Stimulated activated naive CD8-positive, alpha-beta T cell treated with anti-CD3 and anti-CD28 coated beads, Interleukin-15, amount 100 ng/mL, for 72 hours (primary cell): Measurements from ENCODE around the gene GADL1.

Source experiments
- ATAC-seq: fragments of 150-1000 bp; cut with Tn5 transposase; 2 replicates; pipeline ENCODE4 v1.10.0; 2021; ENCODE audit warnings: mild to moderate bottlenecking, moderate library complexity
- DNase-seq, 2 donors: peaks; one replicate each; pipeline ENCODE4 v3.0.0; 2021 to 2022
- H3K27ac Mint-ChIP-seq, 2 donors: one replicate each; pipeline ENCODE4 v1.8.0; 2022; ENCODE audit warnings: mild to moderate bottlenecking in 2 of 2, mixed read lengths in 2 of 2, moderate library complexity in 2 of 2
- H3K27me3 Mint-ChIP-seq: one replicate; pipeline ENCODE4 v1.8.0; 2022; ENCODE audit warnings: mixed read lengths
- H3K4me1 Mint-ChIP-seq: one replicate; pipeline ENCODE4 v1.8.0; 2022; ENCODE audit warnings: mild to moderate bottlenecking, mixed read lengths
- H3K4me3 Mint-ChIP-seq, 2 donors: one replicate each; pipeline ENCODE4 v1.8.0; 2022; ENCODE audit warnings: mild to moderate bottlenecking in 2 of 2, mixed read lengths in 2 of 2, moderate library complexity in 1 of 2
- H3K9me3 Mint-ChIP-seq, 2 donors: one replicate each; pipeline ENCODE4 v1.8.0; 2022; ENCODE audit warnings: mixed read lengths in 2 of 2

Gene GADL1

GRCh38 chr3:30711151-30711550, 183.3 kb downstream of the GADL1 start:
- H3K27ac Mint-ChIP-seq = no peak overlapping the region
- ATAC-seq (no peak), DNase-seq (no peak)
- no peak overlapping the region for H3K4me3 Mint-ChIP-seq
- H3K9me3 Mint-ChIP-seq = peaks cover 11 to 13% of the 10 kb centered on the region in 2 donors
- peaks cover 15% of the 10 kb centered on the region for H3K4me1 Mint-ChIP-seq
- no peaks in the 10 kb centered on the region for H3K27me3 Mint-ChIP-seq

DNA sequence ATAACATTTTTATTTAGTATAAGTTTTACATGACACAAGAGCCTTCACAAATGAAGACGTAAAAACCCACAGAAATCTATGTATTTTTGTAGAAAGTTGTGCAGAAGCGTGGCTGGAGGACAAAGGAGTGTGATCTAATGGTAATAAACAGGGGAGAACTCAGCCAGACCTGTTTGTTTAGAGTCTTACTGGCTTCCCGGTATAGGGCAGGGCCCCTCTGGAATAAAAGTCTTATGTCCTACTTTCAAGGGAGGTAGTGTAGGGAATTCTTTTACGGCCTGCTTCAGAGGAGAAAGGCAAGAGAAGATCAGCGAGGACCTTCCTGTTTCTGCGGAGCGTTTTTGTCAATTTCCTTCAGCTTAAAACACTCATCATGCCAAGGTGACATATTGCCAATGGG, 184.4 kb downstream of the GADL1 start:
- Mint-ChIP-seq H3K27ac (peak overlapping the region in 1 of 2 donors; percentile 34), H3K4me1 (peaks cover 15% of the 10 kb centered on the region), H3K9me3 (peaks cover 21 to 22% of the 10 kb centered on the region in 2 donors), H3K27me3 (no peaks in the 10 kb centered on the region), H3K4me3 (no peak overlapping the region)
- ATAC-seq (no peak), DNase-seq (no peak)

DNA sequence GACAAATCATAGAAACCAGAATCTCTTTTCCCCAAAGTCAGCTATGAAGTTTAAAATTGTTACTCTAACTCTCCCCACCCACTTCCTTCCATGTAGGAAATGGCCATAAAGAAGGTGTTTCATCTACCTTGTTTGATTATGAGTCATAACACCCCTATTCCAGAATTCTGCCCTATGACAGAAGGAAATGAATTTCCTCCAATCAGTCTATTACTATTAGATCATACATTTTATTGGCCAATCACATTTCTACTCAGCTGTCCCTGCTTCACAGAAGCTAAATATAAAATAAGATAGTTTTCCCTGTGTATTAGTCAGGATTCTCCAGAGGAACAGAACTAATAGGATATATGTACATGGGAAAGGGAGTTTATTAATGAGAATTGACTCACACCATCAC, 186.0 kb downstream of the GADL1 start:
- no peak overlapping the region for H3K27ac Mint-ChIP-seq

DNA sequence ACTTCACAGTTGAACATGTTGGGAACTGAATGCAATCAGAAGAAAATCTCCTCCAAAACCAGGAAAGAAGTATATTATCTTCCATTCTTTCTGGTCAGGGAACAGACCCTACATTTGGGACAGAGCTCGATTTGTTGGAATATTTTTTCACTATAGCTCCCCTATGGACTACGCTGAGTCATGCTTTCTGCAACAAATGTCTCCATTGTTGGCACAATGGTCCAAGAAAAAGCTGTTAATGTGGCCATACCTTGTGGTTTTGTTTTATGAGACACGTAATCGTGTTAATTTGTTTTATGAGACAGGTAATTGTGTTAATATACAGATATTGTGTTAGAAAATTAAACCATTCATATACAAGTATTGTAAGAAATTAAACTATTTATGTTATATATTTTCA, 186.6 kb downstream of the GADL1 start:
- Mint-ChIP-seq H3K4me3 (no peak overlapping the region), H3K9me3 (peaks cover 21 to 22% of the 10 kb centered on the region in 2 donors), H3K27ac (no peak overlapping the region), H3K27me3 (no peaks in the 10 kb centered on the region), H3K4me1 (peaks cover 20% of the 10 kb centered on the region)
- DNase-seq (no peak), ATAC-seq (no peak)

More for the DNA sequence above, 186.0 kb downstream of the GADL1 start:
- Mint-ChIP-seq H3K27me3 (no peaks in the 10 kb centered on the region), H3K9me3 (peaks cover 21 to 22% of the 10 kb centered on the region in 2 donors), H3K4me3 (no peak overlapping the region), H3K4me1 (peaks cover 15% of the 10 kb centered on the region)
- ATAC-seq = no peak
- DNase-seq = no peak

DNA sequence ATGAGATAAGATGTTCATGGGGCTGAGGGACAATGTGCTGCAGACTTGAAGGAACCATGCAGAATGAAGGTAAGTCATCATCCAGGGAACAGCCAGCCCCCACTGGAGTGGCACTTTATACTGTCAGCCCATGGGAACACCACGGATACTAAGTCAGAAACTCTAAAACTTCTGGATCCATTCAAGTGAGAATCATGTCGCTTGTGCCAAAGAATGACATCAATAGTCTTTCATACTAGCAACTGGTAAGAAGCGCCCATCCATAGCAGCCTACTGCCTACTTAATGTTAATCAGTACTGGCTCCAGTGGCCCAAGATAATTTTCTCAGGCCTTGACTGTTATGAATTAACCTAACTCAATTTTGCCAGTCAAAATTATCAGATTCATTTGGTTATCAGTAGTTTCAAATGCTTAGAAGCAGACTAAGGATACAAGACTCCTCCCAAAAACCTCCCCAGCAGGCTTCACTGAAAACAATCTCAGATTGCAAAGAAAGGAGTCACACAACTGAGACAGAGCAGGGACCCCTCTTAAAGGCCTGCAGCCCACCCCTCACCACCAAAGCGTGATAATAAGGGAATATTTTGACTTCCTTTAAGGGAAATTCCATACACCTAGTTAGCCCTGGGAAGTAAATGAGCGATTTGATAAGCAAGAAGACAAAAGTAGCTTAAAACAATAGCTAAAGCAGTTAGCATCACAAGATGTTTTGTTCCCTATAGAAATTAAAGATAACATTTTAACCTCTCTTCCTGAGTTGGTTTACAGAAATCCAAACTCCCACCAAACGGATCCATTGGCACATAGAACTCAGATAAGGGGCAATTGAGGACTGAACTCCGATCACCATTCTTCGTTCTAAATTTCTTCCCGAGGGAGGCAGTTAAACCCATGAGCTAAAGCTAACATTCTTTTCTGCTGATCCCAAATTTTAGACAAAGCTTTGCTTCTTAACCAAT, 189.2 kb downstream of the GADL1 start:
- H3K9me3 Mint-ChIP-seq = peaks cover 21 to 22% of the 10 kb centered on the region in 2 donors
- H3K27ac Mint-ChIP-seq = no peak overlapping the region

GRCh38 chr3:30702828-30703397, 191.5 kb downstream of the GADL1 start:
- H3K9me3 Mint-ChIP-seq = peaks cover 21 to 22% of the 10 kb centered on the region in 2 donors
- H3K4me1 Mint-ChIP-seq = peaks cover 17% of the 10 kb centered on the region
- DNase-seq (no peak), ATAC-seq (no peak)
- H3K27me3 Mint-ChIP-seq = no peaks in the 10 kb centered on the region
- H3K4me3 Mint-ChIP-seq = no peak overlapping the region
- peak overlapping the region in 1 of 2 donors; percentile 60 for H3K27ac Mint-ChIP-seq

More for the DNA sequence above, 189.2 kb downstream of the GADL1 start:
- ATAC-seq (no peak), DNase-seq (no peak)
- H3K4me1 Mint-ChIP-seq = peaks cover 27% of the 10 kb centered on the region
- H3K27me3 Mint-ChIP-seq = no peaks in the 10 kb centered on the region
- H3K4me3 Mint-ChIP-seq = no peak overlapping the region

DNA sequence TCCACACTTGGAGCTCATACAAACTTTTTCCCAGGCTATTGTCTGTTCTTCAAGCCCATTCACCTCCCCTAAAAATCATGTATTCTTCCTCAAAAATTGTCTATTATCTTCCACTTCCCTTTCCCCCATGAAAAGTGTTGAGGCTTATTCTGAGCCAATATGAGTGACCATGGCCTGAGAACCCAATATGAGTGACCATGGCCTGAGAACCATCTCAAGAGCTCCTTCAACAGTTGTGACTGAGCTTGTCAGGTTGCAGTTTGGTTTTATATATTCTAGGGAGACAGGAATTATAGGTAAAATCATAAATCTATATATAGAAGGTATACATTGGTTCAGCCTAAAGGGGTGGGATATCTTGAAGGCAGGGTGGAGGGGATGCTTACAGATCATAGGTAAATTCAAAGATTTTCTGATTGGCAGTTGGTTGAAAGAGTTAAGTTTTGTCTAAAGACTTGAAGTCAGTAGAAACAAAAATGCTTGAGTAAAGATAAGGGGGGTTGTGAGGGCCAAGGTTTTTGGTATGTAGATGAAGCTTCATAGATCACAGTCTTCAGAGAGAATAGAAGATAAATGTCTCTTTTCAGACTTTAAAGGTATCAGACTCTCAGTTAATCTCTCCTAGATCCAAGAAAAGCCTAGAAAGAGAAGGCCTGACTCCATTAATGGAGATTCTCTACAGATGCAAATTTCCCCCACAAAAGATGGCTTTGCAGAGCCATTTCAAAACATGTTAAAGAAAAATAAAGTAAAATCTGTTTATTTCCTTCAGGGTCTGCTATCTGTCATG, 192.2 kb downstream of the GADL1 start:
- H3K4me1 Mint-ChIP-seq = peaks cover 22% of the 10 kb centered on the region
- no peak overlapping the region for H3K27ac Mint-ChIP-seq
- H3K27me3 Mint-ChIP-seq = no peaks in the 10 kb centered on the region
- peaks cover 19 to 20% of the 10 kb centered on the region in 2 donors for H3K9me3 Mint-ChIP-seq
- H3K4me3 Mint-ChIP-seq = no peak overlapping the region
- DNase-seq (no peak), ATAC-seq (no peak)

DNA sequence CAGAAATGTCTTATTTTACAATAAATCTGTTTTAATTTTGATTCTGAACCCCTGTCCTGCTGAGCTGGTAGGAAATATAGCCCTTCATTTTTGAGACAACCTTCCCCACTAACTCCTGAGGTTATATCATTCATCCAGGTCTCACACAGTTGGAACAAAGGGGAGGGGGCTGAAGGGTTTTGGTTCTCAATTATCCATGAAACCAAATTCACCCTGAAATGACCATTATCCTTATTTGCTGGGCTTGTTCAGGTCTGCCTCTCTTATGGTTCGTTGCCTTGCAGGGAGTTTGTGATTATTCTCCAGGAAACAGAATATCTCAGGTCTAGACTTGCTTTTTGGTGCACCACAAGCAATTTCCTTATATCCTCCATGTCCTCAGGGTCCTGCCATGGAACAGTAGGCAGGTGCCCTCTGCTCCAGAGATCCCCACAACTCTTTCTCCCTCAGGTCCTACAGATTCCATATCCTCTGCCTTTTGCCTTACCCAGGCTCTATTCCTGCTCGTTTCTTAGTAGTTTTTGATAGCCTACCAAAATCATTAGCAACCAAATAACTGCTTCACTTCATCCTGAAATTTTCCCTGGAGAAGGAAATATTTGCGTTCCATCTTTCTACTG, 193.6 kb downstream of the GADL1 start:
- DNase-seq = no peak
- peaks cover 36% of the 10 kb centered on the region for H3K4me1 Mint-ChIP-seq
- H3K4me3 Mint-ChIP-seq = no peak overlapping the region
- peak overlapping the region in 1 of 2 donors; percentile 69 for H3K27ac Mint-ChIP-seq
- no peaks in the 10 kb centered on the region for H3K27me3 Mint-ChIP-seq
- ATAC-seq = no peak
- peaks cover 6% of the 10 kb centered on the region in 2 donors for H3K9me3 Mint-ChIP-seq

DNA sequence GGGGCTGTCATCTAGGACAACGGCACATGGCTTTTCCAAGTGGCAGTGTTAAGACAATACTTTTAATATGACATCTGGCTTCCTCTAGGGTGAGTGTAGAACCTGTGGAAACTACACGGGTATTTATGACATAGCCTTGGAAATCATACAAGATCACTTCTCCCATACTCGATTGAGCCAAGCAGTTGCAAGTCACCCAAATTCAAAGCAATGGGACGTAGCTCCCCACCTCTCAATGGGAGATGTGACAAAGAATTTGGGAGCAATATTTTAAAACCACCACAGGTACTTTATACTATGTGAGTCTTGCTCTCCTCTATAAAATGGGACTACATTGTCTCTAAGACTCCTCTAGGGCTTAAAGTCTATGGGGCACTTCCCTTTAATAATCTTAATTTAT, 194.5 kb downstream of the GADL1 start:
- Mint-ChIP-seq H3K27ac (no peak overlapping the region), H3K4me3 (no peak overlapping the region), H3K27me3 (no peaks in the 10 kb centered on the region), H3K4me1 (peaks cover 45% of the 10 kb centered on the region), H3K9me3 (no peaks in the 10 kb centered on the region)
- ATAC-seq (no peak), DNase-seq (no peak)

GRCh38 chr3:30698549-30698948, 195.9 kb downstream of the GADL1 start:
- DNase-seq (no peak), ATAC-seq (no peak)
- Mint-ChIP-seq H3K27me3 (no peaks in the 10 kb centered on the region), H3K9me3 (no peaks in the 10 kb centered on the region), H3K27ac (peak overlapping the region in 1 of 2 donors; percentile 22), H3K4me3 (no peak overlapping the region), H3K4me1 (peaks cover 55% of the 10 kb centered on the region)

- H3K27ac Mint-ChIP-seq = peak overlapping the region in 1 of 2 donors; percentile 52
- no peaks in the 10 kb centered on the region for H3K9me3 Mint-ChIP-seq
- H3K4me3 Mint-ChIP-seq = no peak overlapping the region
- ATAC-seq (no peak), DNase-seq (no peak)
- H3K4me1 Mint-ChIP-seq = peaks cover 65% of the 10 kb centered on the region
- no peaks in the 10 kb centered on the region for H3K27me3 Mint-ChIP-seq
These were observed 197.6 kb downstream of the GADL1 start for GRCh38 chr3:30696896-30697295.

DNA sequence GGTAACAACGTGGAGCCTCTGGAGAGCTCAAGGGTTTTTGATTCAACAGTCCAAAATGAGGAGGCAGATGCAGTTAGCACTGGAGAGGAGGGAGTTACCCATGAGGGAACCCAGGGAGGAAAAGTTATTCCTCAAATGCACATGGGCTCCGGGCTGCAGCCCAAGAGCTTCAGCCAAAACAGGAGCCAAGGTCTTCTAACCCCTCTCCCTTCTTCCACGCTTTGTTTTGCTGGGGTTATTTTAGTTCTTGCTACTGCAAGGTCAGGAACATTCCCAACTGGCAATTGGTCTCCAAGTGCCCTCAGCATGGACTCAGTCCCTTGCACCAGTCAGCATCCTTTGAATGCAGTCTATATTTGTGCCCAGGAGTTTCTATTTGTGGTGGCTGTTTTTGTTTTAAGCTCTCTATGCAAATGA, 198.1 kb downstream of the GADL1 start:
- H3K27me3 Mint-ChIP-seq = no peaks in the 10 kb centered on the region

DNA sequence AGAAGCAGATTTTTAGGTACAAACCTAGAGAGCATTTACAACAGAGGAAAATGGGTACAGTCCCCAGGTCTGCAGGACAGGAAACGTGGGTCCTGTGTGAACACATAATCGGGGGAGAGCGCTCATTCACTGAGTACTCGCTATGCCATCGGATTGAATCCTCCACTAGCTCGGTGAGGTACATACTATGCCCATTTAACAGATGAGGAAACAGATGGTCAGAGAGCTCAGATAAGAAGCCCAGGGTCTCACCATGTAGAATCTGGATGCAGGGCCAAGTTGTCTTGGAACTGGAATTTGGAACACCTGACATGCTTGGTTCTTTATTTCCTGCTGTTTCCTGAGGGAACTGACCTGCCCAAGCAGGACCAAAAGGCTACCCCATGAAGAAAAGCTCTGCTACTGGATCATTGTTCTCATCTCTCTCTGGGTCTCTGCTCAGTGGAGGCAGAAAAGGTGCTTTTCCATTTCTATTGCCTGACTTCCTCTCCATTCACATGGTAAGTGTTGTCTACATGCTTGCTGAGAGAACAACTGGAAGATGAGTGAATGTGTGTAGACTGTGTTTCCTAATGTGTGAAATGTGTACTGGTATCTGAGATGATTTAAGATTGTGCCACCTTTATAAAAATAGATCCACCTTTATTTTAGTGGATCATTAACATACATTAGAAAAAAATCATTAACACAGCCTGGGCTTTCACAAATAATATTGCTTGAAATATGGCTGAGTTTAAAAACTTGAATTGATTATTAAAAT, 199.0 kb downstream of the GADL1 start:
- H3K4me1 Mint-ChIP-seq = peaks cover 70% of the 10 kb centered on the region
- H3K27ac Mint-ChIP-seq = peak overlapping the region; percentile 37 to 71
- no peak overlapping the region for H3K4me3 Mint-ChIP-seq
- no peaks in the 10 kb centered on the region for H3K27me3 Mint-ChIP-seq
- DNase-seq (no peak), ATAC-seq (no peak)
- H3K9me3 Mint-ChIP-seq = no peaks in the 10 kb centered on the region

More for the DNA sequence above, 198.1 kb downstream of the GADL1 start:
- Mint-ChIP-seq H3K9me3 (no peaks in the 10 kb centered on the region), H3K27ac (peak overlapping the region in 1 of 2 donors; percentile 71), H3K4me1 (peaks cover 69% of the 10 kb centered on the region), H3K4me3 (no peak overlapping the region)
- no peak for ATAC-seq
- DNase-seq = no peak

DNA sequence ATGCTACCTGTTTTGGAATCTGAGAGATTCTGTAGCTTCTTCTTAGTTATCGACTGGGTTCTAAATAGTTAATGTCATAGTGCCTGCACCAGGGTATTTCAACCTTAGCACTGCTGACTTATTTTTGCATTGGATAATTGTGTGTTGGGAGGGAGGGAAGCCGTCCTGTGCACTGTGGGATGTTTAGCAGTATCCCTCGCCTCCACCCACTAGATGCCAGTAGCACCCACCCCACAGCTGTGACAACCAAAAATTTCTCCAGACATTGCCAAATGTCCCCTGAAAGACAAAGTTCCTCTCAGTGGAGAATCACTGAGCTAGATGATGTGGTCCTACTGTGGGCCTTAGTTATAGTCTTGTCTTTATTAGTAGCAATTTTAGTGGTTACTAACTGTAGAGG, 199.8 kb downstream of the GADL1 start:
- DNase-seq = no peak
- H3K9me3 Mint-ChIP-seq = no peaks in the 10 kb centered on the region
- peaks cover 76% of the 10 kb centered on the region for H3K4me1 Mint-ChIP-seq
- no peaks in the 10 kb centered on the region for H3K27me3 Mint-ChIP-seq
- no peak overlapping the region for H3K4me3 Mint-ChIP-seq
- no peak for ATAC-seq
- H3K27ac Mint-ChIP-seq = no peak overlapping the region
